ENCODE data around the gene MARCKS.

DNA sequence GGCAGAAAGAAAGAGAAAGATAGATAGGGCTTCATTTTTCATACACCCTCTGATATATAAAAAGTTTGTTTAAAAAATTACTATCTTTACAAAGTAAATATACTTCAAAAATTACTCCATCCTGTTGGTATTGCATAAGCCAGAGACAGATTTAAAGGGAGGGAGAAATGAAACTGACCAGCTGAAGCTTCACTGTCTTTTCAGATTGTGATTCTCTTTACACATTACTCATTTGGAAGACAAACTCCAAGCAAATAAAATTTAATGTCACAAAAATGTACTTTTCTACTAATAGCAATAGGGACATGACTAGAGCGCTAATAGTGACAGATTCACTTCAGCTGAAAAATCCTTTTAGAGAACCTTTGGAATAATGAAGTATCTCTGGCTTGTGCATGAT, 38.6 kb upstream of the MARCKS start:
- TF ChIP-seq POLR2A (IDR thresholded peaks at IDR 0.05; ENCODE audit: low read depth, low read length) (no peak), POLR2AphosphoS5 (IDR thresholded peaks at IDR 0.05; ENCODE audit: insufficient read depth, low read depth, low read length) (no peak), MAX (IDR thresholded peaks at IDR 0.05; ENCODE audit: insufficient read depth, insufficient read length) (no peak), EZH2 (IDR thresholded peaks at IDR 0.05; ENCODE audit: borderline replicate concordance, low read depth, low read length, severe bottlenecking) (no peak), GATA2 (IDR thresholded peaks at IDR 0.05; ENCODE audit: insufficient read depth, insufficient read length, low read depth, low read length) (no peak), JUN (IDR thresholded peaks at IDR 0.05; ENCODE audit: borderline replicate concordance, insufficient read depth, insufficient read length, low read depth) (no peak), FOS (IDR thresholded peaks at IDR 0.05; ENCODE audit: borderline replicate concordance, insufficient read depth, low read length) (no peak), MYC (IDR thresholded peaks at IDR 0.05; ENCODE audit: low read depth, low read length) (no peak)
- TF ChIP-seq, protein P1, sequence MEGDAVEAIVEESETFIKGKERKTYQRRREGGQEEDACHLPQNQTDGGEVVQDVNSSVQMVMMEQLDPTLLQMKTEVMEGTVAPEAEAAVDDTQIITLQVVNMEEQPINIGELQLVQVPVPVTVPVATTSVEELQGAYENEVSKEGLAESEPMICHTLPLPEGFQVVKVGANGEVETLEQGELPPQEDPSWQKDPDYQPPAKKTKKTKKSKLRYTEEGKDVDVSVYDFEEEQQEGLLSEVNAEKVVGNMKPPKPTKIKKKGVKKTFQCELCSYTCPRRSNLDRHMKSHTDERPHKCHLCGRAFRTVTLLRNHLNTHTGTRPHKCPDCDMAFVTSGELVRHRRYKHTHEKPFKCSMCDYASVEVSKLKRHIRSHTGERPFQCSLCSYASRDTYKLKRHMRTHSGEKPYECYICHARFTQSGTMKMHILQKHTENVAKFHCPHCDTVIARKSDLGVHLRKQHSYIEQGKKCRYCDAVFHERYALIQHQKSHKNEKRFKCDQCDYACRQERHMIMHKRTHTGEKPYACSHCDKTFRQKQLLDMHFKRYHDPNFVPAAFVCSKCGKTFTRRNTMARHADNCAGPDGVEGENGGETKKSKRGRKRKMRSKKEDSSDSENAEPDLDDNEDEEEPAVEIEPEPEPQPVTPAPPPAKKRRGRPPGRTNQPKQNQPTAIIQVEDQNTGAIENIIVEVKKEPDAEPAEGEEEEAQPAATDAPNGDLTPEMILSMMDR (IDR thresholded peaks at IDR 0.05; ENCODE audit: extremely low read depth in 1 of 2, insufficient read depth in 1 of 2, low read depth in 1 of 2, low read length in 2 of 2), result no peak

Measured in endothelial cell of umbilical vein (primary cell).